GM21526 (cell line): ENCODE results near the gene ADAM20.
"Not testable (repeated sequence)": the region's sequence is repeated elsewhere in the genome, so short reads cannot be mapped to it uniquely, and the experiment has no call there.

Experiments
- ATAC-seq: cut with Tn5 transposase; IDR thresholded peaks from one replicate; pipeline ENCODE4 v1.9.1; 2021; ENCODE audit warnings: moderate library complexity; ENCODE audit not compliant: unreplicated experiment, low FRiP score

The ADAM20 gene

DNA sequence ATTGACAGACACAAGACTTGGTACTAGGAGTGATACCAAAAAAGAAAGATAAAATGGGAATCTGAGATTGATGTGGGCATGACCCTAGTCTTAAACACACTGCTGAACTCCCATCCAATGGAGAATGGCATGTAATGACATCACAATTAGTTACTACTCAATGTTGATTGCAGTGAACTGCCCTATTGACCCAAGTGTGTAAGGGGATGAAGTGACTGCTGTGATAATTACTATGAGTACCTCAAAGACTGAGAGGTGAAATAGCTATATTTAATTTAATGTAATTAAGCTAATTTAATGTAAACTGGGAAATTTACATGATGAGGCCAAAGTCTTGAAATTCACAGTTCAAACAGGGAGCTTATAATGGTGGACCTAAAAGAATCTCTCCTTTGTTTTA is at the start of gene ADAM20:
Gene ADAM20, minus strand, starts transcription at position 101 of the 400 bp plus-strand sequence. CDS start 10,247 bp downstream, outside the sequence.
- no peak for ATAC-seq

GRCh38 chr14:70576891-70577290 is 42.1 kb upstream of the ADAM20 start:
- ATAC-seq: no peak

DNA sequence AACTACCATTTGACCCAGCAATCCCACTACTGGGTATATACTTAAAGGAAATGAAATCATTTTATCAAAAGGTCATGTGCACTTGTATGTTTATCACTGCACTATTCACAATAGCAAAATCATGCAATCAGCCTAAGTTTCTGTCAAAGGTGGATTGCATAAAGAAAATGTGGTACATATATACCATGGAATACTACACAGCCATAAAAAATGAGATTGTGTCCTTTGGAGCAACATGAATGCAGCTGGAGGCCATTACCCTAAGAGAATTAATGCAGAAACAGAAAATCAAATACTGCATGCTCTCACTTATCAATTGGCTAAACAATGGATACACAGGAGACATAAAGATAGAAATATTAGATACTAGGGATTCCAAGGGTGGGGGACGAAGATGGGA is 38.2 kb upstream of the ADAM20 start:
- ATAC-seq: no peak

GRCh38 chr14:70571139-70571538 is 36.3 kb upstream of the ADAM20 start:
- ATAC-seq: no peak

- ATAC-seq: no peak
Measured at GRCh38 chr14:70567791-70568190, 33.0 kb upstream of the ADAM20 start.

GRCh38 chr14:70563869-70564268 is 29.1 kb upstream of the ADAM20 start:
- ATAC-seq: no peak

DNA sequence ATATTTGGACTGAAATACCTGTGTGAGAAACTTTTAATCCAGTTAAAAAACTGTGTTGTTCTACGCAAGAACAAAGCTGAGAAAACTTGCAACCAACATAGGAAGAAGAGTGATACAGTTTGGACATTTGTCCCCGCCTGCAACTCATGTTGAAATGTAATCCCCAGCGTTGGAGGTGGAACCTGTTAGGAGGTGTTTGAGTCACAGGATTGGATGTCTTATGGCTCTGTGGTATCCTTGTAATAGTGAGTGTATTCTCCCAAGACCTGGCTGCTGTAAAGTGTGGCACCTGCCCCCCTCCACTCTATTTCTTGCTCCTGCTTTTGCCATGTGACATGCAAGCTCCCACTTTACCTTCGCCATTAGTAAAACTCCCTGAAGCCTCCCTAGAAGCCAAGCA is 28.6 kb upstream of the ADAM20 start:
- ATAC-seq: no peak

GRCh38 chr14:70558356-70558755 is 23.6 kb upstream of the ADAM20 start:
- ATAC-seq: no peak

- ATAC-seq: no peak
Measured at GRCh38 chr14:70555890-70556289, 21.1 kb upstream of the ADAM20 start.

- ATAC-seq: no peak
Measured at GRCh38 chr14:70538087-70538486, 3.3 kb upstream of the ADAM20 start.

DNA sequence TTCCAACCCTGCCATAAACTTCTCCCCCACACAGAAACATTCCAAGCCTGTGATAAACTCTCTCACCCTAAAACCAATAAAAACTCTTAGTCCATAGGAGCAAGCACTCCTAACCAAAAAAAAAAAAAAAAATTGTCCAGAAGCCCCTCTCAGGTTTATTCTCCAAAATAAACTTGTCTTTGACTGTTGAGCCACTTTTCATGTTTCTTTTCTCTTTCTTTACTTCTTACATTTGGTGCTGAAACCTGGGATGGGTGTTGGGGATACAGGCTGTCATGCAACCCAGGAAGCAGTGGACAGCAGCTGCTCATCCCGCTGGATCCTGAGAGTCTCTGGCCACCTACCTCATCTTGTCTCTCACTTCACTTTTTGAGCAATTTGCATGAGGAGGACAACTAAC is 2.0 kb upstream of the ADAM20 start:
- ATAC-seq: no peak

GRCh38 chr14:70530417-70530816 is 4.4 kb downstream of the ADAM20 start:
- no peak for ATAC-seq

GRCh38 chr14:70527501-70528105 is 7.2 kb downstream of the ADAM20 start:
- no peak for ATAC-seq

DNA sequence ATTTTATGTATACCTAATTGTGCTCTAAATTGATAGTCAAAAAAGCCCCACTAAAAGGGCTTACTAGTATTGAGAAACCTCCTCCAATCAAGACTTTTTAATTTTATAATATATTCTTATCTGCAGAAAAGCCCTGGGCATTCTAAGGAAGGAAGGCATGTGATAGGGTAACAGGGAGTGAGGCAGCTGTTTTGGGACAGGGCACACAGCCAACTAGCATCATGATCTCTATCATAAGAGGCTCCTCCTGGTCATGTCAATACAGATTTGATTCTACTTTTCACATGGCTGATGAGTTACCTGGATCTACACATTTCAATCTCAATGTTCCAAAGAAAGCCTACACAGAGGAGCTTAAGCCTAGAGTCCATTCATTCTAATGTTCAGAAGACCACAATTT is 9.1 kb downstream of the ADAM20 start:
- no peak for ATAC-seq

DNA sequence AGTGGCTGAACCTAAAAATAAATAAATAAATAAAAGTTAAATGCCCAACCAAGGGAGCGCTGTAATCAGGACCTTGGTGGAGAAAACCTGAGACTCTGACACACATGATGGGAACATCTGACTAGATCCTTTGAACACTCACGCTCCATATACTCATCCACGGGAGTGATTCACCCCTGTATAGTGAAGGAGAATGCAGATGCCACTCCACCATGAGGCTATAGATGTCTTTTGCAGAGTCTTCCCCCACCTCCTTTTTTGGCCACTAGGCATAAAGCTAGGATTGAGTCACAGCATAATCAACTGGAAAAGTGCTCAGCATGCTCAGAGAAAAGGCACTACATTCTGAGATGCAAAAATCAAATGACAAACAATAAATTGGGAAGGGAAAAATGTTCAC is 19.0 kb downstream of the ADAM20 start:
- ATAC-seq: no peak

DNA sequence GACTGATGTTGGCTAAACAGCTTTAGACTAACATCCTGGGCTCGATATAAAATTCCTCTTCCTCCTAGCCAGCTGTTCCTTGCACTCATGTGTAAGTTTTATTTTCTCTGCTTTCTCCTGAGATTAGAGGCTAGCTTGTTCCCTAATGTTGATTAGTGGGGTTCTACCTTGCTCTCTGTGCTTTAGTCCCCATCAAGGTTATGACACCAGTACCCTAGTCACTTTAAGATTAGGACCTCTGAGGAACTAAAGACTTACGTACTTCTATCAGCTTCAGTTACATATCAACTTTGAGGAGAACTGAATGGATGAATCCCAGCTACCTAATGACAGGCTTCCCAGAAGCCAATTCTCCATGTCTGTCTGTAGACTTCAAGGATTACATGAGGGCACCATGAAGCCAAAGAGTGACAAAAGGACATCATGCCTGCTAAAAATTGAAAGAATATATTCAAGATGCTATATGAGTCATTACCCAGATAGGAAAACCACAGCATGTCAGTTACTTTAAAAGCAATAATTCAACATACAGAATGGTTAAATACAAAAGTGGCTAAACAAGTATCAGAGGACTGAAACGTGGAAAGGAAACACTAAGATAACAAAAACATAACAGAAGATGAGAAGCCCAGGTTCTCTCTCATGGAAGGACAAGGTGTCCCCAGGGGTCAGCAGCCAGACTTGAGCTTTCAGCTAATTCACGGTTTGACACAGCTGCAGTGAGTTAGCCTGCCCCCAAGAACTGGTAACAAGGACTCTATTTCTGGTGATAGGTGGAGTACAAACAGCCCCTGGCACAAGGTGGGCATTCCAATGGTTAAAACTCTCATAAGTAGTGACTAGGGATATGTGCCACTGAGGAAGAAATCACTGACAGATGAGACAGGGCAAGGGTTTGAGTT is 20.4 kb downstream of the ADAM20 start:
- ATAC-seq: no peak

- no peak for ATAC-seq
Measured at GRCh38 chr14:70498191-70498590, 36.6 kb downstream of the ADAM20 start.

GRCh38 chr14:70489579-70490200 is 45.1 kb downstream of the ADAM20 start:
- ATAC-seq: no peak

DNA sequence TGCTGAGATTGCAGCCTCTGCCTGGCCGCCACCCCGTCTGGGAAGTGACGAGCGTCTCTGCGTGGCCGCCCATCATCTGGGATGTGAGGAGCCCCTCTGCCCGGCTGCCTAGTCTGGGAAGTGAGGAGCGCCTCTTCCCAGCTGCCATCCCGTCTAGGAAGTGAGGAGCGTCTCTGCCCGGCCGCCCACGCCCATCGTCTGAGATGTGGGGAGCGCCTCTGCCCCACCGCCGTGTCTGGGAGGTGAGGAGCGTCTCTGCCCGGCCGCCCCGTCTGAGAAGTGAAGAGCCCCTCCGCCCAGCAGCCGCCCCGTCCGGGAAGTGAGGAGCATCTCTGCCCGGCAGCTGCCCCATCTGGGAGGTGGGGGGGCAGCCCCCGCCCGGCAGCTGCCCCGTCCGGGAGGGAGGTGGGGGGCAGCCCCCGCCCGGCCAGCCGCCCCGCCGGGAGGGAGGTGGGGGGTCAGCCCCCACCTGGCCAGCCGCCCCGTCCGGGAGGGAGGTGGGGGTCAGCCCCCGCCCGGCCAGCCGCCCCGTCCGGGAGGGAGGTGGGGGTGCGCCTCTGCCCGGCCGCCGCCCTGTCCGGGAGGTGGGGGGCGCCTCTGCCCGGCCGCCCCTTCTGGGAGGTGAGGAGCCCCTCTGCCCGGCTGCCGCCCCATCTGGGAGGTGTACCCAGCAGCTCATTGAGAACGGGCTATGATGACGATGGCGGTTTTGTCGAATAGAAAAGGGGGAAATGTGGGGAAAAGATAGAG is 57.3 kb downstream of the ADAM20 start:
- ATAC-seq: not testable (repeated sequence)

- ATAC-seq: not testable (repeated sequence)
Measured at GRCh38 chr14:70475459-70475858, 59.3 kb downstream of the ADAM20 start.

- no peak for ATAC-seq
Measured at GRCh38 chr14:70473825-70474224, 61.0 kb downstream of the ADAM20 start.
